Mammary epithelial cell (primary cell): Measurements from ENCODE around the gene EOLA1.
"Not testable (repeated sequence)": the region's sequence is repeated elsewhere in the genome, so short reads cannot be mapped to it uniquely, and the experiment has no call there.

ENCODE experiments used
- EZH2 ChIP-seq: IDR thresholded peaks from 2 replicates; pipeline ENCODE4 v1.6.1; 2012; ENCODE audit warnings: low read length, inconsistent platforms, borderline replicate concordance
- TF ChIP-seq, protein P1 (sequence below), 2 donors: IDR thresholded peaks in 1 of 2; conservative IDR thresholded peaks in 1 of 2; 2 replicates each; pipeline ENCODE4 v1.5.1; 2011 to 2012; ENCODE audit warnings: inconsistent platforms in 2 of 2, low read length in 2 of 2, mild to moderate bottlenecking in 2 of 2, control low read depth in 1 of 2, low read depth in 1 of 2; ENCODE audit not compliant: insufficient read depth in 1 of 2; ENCODE audit errors: extremely low read depth in 1 of 2

DNA sequence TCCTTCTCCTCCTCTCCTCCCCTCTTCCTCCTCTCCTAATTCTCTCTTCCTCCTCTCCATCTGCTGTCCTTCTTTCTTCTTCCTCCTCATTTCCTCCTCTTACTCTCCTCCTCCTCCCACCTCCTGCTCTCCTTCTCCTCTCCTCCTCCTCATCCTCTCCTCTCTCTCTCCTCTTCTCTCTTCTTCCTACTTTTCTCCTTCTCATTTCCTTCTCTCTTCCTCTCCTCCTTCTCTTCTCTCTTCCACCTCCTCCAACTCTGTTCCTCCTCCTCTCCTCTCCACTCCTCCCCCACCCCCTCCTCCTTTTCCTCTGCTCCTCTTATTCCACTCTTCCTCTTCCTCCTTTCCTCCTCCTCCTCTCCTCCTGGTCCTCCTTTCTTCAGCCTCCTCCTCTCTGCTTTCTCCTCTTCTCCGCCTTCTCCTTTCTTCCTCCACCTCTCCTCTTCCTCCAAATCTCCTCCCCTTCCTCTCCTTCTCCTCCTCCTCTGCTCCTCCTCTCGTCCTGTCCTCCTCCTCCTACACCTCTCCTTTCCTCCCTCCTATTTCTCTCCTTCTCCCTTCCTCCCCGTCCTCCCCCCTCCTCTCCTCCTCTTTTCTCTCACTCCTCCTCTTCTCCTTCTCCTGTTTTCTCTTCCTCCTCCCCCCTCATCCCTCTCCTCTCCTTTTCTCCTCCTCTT is 5.7 kb upstream of the EOLA1 start:
- TF ChIP-seq, protein P1, sequence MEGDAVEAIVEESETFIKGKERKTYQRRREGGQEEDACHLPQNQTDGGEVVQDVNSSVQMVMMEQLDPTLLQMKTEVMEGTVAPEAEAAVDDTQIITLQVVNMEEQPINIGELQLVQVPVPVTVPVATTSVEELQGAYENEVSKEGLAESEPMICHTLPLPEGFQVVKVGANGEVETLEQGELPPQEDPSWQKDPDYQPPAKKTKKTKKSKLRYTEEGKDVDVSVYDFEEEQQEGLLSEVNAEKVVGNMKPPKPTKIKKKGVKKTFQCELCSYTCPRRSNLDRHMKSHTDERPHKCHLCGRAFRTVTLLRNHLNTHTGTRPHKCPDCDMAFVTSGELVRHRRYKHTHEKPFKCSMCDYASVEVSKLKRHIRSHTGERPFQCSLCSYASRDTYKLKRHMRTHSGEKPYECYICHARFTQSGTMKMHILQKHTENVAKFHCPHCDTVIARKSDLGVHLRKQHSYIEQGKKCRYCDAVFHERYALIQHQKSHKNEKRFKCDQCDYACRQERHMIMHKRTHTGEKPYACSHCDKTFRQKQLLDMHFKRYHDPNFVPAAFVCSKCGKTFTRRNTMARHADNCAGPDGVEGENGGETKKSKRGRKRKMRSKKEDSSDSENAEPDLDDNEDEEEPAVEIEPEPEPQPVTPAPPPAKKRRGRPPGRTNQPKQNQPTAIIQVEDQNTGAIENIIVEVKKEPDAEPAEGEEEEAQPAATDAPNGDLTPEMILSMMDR (conservative IDR thresholded peaks at IDR 0.05 in 1 of 2, IDR thresholded peaks at IDR 0.05 in 1 of 2; ENCODE audit: extremely low read depth in 1 of 2, insufficient read depth in 1 of 2, low read depth in 1 of 2, low read length in 2 of 2): not testable (repeated sequence)
- TF ChIP-seq EZH2: not testable (repeated sequence)
